ENCODE results near the gene ARHGAP15. TPM values are rescaled to one million over a fixed set of nuclear protein-coding genes. Genes with fewer than 3 reads are reported as not detected.

The ARHGAP15 gene
- total RNA-seq, 3 donors from 2014 or later (not counting 1 experiment from before 2014, with no cell fraction given) = 148 to 168 (median 165) TPM

- 95% methylated on average over 2 of the region's 2 CpGs for WGBS (ENCODE audit: insufficient coverage)
- Mint-ChIP-seq H3K27me3 (ENCODE audit: low read depth in 2 of 2) (peaks cover 9 to 16% of the 10 kb centered on the region in 2 donors), H3K36me3 (no peaks in the 10 kb centered on the region), H3K27ac (no peak overlapping the region), H3K4me1 (no peaks in the 10 kb centered on the region), H3K9me3 (peaks cover 0 to 3% of the 10 kb centered on the region in 2 donors), H3K4me3 (no peak overlapping the region)
- no peaks in the 10 kb centered on the region for H3K36me3 ChIP-seq (ENCODE audit: control insufficient read depth, insufficient read depth, low read length)
- intact Hi-C loops (cut with micrococcal nuclease) = no loop called here
- TF ChIP-seq CTCF (IDR thresholded peaks at IDR 0.05) = no peak
- no peaks in the 10 kb centered on the region for H3K9me3 ChIP-seq (ENCODE audit: control insufficient read depth, insufficient read depth, low read length)
- H3K4me1 ChIP-seq (ENCODE audit: control insufficient read depth, insufficient read depth, low read length) = no peaks in the 10 kb centered on the region
- no peak overlapping the region for H3K27ac ChIP-seq (ENCODE audit: low read length)
- no peaks in the 10 kb centered on the region for H3K27me3 ChIP-seq (ENCODE audit: control insufficient read depth, insufficient read depth, low read length)
- DNase-seq (no peak), ATAC-seq (no peak)
- no peak overlapping the region for H3K4me3 ChIP-seq (ENCODE audit: low read length)
Measured at GRCh38 chr2:143787674-143788073, 658.5 kb downstream of the ARHGAP15 start.

GRCh38 chr2:143792602-143793001, 663.4 kb downstream of the ARHGAP15 start:
- H3K36me3 ChIP-seq (ENCODE audit: control insufficient read depth, insufficient read depth, low read length) = no peaks in the 10 kb centered on the region
- no peak overlapping the region for H3K4me3 ChIP-seq (ENCODE audit: low read length)
- no peak for ATAC-seq
- H3K9me3 ChIP-seq (ENCODE audit: control insufficient read depth, insufficient read depth, low read length) = no peaks in the 10 kb centered on the region
- intact Hi-C loops (cut with micrococcal nuclease) = no loop called here
- no peaks in the 10 kb centered on the region for H3K27me3 ChIP-seq (ENCODE audit: control insufficient read depth, insufficient read depth, low read length)
- H3K27me3 Mint-ChIP-seq (ENCODE audit: low read depth in 2 of 2) = peaks cover 9 to 14% of the 10 kb centered on the region in 2 donors
- 92% methylated on average over 4 of the region's 4 CpGs for WGBS (ENCODE audit: insufficient coverage)
- no peak overlapping the region for H3K4me3 Mint-ChIP-seq
- H3K27ac Mint-ChIP-seq = no peak overlapping the region
- no peak for TF ChIP-seq CTCF (IDR thresholded peaks at IDR 0.05)
- no peak overlapping the region for H3K27ac ChIP-seq (ENCODE audit: low read length)
- DNase-seq = no peak
- no peaks in the 10 kb centered on the region for H3K4me1 ChIP-seq (ENCODE audit: control insufficient read depth, insufficient read depth, low read length)
- no peaks in the 10 kb centered on the region for H3K36me3 Mint-ChIP-seq
- peaks cover 0 to 3% of the 10 kb centered on the region in 2 donors for H3K9me3 Mint-ChIP-seq
- no peaks in the 10 kb centered on the region for H3K4me1 Mint-ChIP-seq

GRCh38 chr2:143793381-143793780, 664.2 kb downstream of the ARHGAP15 start:
- Mint-ChIP-seq H3K9me3 (peaks cover 0 to under 1% of the 10 kb centered on the region in 2 donors), H3K4me1 (no peaks in the 10 kb centered on the region), H3K4me3 (no peak overlapping the region), H3K27me3 (ENCODE audit: low read depth in 2 of 2) (peaks cover 9 to 11% of the 10 kb centered on the region in 2 donors), H3K36me3 (no peaks in the 10 kb centered on the region), H3K27ac (no peak overlapping the region)
- intact Hi-C loops (cut with micrococcal nuclease) = no loop called here
- Histone ChIP-seq H3K36me3 (ENCODE audit: control insufficient read depth, insufficient read depth, low read length) (no peaks in the 10 kb centered on the region), H3K4me1 (ENCODE audit: control insufficient read depth, insufficient read depth, low read length) (no peaks in the 10 kb centered on the region), H3K27ac (ENCODE audit: low read length) (no peak overlapping the region), H3K4me3 (ENCODE audit: low read length) (no peak overlapping the region), H3K9me3 (ENCODE audit: control insufficient read depth, insufficient read depth, low read length) (no peaks in the 10 kb centered on the region), H3K27me3 (ENCODE audit: control insufficient read depth, insufficient read depth, low read length) (no peaks in the 10 kb centered on the region)
- no peak for TF ChIP-seq CTCF (IDR thresholded peaks at IDR 0.05)
- DNase-seq = no peak
- 98% methylated on average over 3 of the region's 3 CpGs for WGBS (ENCODE audit: insufficient coverage)
- ATAC-seq = no peak

- H3K4me1 Mint-ChIP-seq = no peaks in the 10 kb centered on the region
- 87% methylated on average over 1 of the region's 1 CpG for WGBS (ENCODE audit: insufficient coverage)
Measured at GRCh38 chr2:143796051-143796450, 666.8 kb downstream of the ARHGAP15 start.

More at GRCh38 chr2:143796051-143796450, 666.8 kb downstream of the ARHGAP15 start:
- Histone ChIP-seq H3K27me3 (ENCODE audit: control insufficient read depth, insufficient read depth, low read length) (no peaks in the 10 kb centered on the region), H3K36me3 (ENCODE audit: control insufficient read depth, insufficient read depth, low read length) (no peaks in the 10 kb centered on the region), H3K4me3 (ENCODE audit: low read length) (no peak overlapping the region), H3K9me3 (ENCODE audit: control insufficient read depth, insufficient read depth, low read length) (no peaks in the 10 kb centered on the region), H3K27ac (ENCODE audit: low read length) (no peak overlapping the region), H3K4me1 (ENCODE audit: control insufficient read depth, insufficient read depth, low read length) (no peaks in the 10 kb centered on the region)
- Mint-ChIP-seq H3K27me3 (ENCODE audit: low read depth in 2 of 2) (no peaks in the 10 kb centered on the region), H3K36me3 (no peaks in the 10 kb centered on the region), H3K27ac (no peak overlapping the region), H3K9me3 (no peaks in the 10 kb centered on the region), H3K4me3 (no peak overlapping the region)
- TF ChIP-seq CTCF (IDR thresholded peaks at IDR 0.05) = no peak
- intact Hi-C loops (cut with micrococcal nuclease) = no loop called here
- ATAC-seq (no peak), DNase-seq (no peak)

Data from natural killer cell (primary cell).